Activated T-helper 1 cell treated with Interleukin-2 at 50 U/mL for 16 hours (primary cell): Measurements from ENCODE around the gene TMEM258.

Experiments used
- DNase-seq: peaks from one replicate; pipeline ENCODE4 v3.0.0-alpha.2; 2020; ENCODE audit warnings: low read depth

The TMEM258 gene

DNA sequence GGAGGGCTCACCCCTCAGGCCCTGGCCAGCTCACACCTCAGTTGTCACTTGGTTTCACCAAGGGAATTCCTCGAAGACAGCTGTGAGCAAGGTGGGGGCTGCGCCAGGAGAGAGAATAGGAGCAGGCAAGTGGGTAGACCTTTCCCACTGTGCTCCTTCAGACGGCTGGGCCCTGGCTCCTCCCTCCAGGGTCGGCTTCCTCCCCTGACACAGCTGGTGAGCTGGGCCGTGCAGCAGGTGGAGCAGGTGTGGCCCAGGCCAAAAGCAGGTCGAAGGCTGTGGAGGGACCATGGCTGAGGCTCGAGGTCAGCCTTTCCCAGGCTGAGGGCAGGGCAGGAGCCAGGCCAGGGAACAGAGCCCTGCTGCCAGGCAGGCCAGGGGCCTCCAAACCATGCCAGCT, 52.4 kb downstream of the TMEM258 start:
- no peak for DNase-seq

DNA sequence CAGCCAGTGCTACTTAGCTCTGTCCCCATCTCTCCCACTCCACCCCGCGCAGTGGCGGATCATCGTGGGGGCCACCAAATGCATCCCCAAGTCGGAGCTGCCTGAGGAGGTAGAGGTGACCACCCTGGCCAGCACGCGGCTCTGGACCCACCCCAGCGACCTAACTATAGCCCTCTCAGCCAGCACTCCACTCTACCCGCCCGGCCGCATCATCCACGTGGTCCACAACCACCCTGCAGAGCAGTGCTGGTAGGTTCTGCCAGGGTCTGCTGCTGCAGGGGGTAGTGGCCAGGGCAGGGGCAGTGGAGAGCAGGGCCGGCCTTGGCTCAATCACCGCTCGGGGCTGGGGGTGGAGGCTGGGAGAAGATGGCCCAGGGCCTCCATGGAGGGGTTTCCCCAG, 53.0 kb downstream of the TMEM258 start:
- no peak for DNase-seq
